Left renal pelvis (tissue), 4 donors: Measurements from ENCODE around the gene ZFAND2B. TPM values are rescaled to one million over a fixed set of nuclear protein-coding genes. Genes with fewer than 3 reads are reported as not detected.

Source experiments
- DNase-seq, 4 donors: peaks; one replicate each; pipeline ENCODE4 v3.0.0-alpha.2; 2013; ENCODE audit warnings: low read depth in 4 of 4, low spot score in 3 of 4
- polyA plus RNA-seq, 4 donors: library from polyadenylated mRNA; unstranded; fragments of 120-200 nt; gene quantifications; one replicate each; pipeline ENCODE4 v1.2.1, GENCODE V29; 2013; ENCODE audit not compliant: insufficient read length in 4 of 4

The ZFAND2B gene
- 10 to 100 TPM; 25.0 to 49.3 (median 35.7) TPM for polyA plus RNA-seq

GRCh38 chr2:219206328-219207133, at the start of gene ZFAND2B:
Gene ZFAND2B (plus strand): TSS chr2:219206782. CDS start chr2:219206988, 206 bp downstream.
- DNase-seq: peak; percentile 86 to 91 (median 90)

- DNase-seq: no peak
These were observed 49.2 kb upstream of the ZFAND2B start for GRCh38 chr2:219157396-219157795.

- DNase-seq: no peak
These were observed 48.6 kb upstream of the ZFAND2B start for GRCh38 chr2:219158025-219158424.

GRCh38 chr2:219158586-219158985, 48.0 kb upstream of the ZFAND2B start:
- DNase-seq: no peak

GRCh38 chr2:219159771-219160185, 46.8 kb upstream of the ZFAND2B start:
- no peak for DNase-seq

GRCh38 chr2:219160186-219161017, 46.2 kb upstream of the ZFAND2B start, which contains the start of gene NHEJ1:
Gene NHEJ1 (minus strand): TSS chr2:219160815. CDS start chr2:219158362, 2,453 bp downstream.
- peak in 3 of 4 donors; percentile 82 to 84 (median 84) for DNase-seq

- DNase-seq: no peak
These were observed 45.5 kb upstream of the ZFAND2B start for GRCh38 chr2:219161097-219161496.

- DNase-seq: no peak
These were observed 43.4 kb upstream of the ZFAND2B start for GRCh38 chr2:219163156-219163555.

GRCh38 chr2:219165058-219165911, 41.3 kb upstream of the ZFAND2B start:
- no peak for DNase-seq

GRCh38 chr2:219167997-219168396, 38.6 kb upstream of the ZFAND2B start:
- no peak for DNase-seq

- no peak for DNase-seq
These were observed 38.1 kb upstream of the ZFAND2B start for GRCh38 chr2:219168526-219168925.

- DNase-seq: no peak
These were observed 37.6 kb upstream of the ZFAND2B start for GRCh38 chr2:219168932-219169331.

- no peak for DNase-seq
These were observed 36.5 kb upstream of the ZFAND2B start, which contains the start of gene SLC23A3 for GRCh38 chr2:219169930-219170654. Gene SLC23A3 (minus strand): TSS chr2:219170029. CDS start chr2:219169984, 45 bp downstream.

GRCh38 chr2:219171231-219171651, 35.3 kb upstream of the ZFAND2B start:
- no peak for DNase-seq

GRCh38 chr2:219172231-219173154, 34.1 kb upstream of the ZFAND2B start:
- DNase-seq: no peak

GRCh38 chr2:219173176-219173575, 33.4 kb upstream of the ZFAND2B start:
- no peak for DNase-seq

GRCh38 chr2:219174146-219174545, 32.4 kb upstream of the ZFAND2B start:
- no peak for DNase-seq

- no peak for DNase-seq
These were observed 31.8 kb upstream of the ZFAND2B start for GRCh38 chr2:219174801-219175200.

- no peak for DNase-seq
These were observed 31.1 kb upstream of the ZFAND2B start for GRCh38 chr2:219175486-219175885.
